ENCODE data around the gene ARHGAP40.

ARHGAP40 gene

GRCh38 chr20:38601216-38602184 is at the start of gene ARHGAP40:
ARHGAP40 (plus strand) TSS chr20:38601809.
- DNase-seq: peak; percentile 3 to 23

GRCh38 chr20:38554986-38555385 is 46.6 kb upstream of the ARHGAP40 start:
- DNase-seq: no peak

- no peak for DNase-seq
These were observed 46.2 kb upstream of the ARHGAP40 start for GRCh38 chr20:38555395-38555794.

- no peak for DNase-seq
These were observed 44.4 kb upstream of the ARHGAP40 start for GRCh38 chr20:38557174-38557573.

GRCh38 chr20:38558596-38559360 is 42.8 kb upstream of the ARHGAP40 start:
- DNase-seq: no peak

GRCh38 chr20:38559764-38560163 is 41.8 kb upstream of the ARHGAP40 start:
- DNase-seq: no peak

- DNase-seq: no peak
These were observed 37.7 kb upstream of the ARHGAP40 start for GRCh38 chr20:38563802-38564431.

GRCh38 chr20:38564680-38565079 is 36.9 kb upstream of the ARHGAP40 start:
- DNase-seq: no peak

GRCh38 chr20:38566036-38566598 is 35.5 kb upstream of the ARHGAP40 start:
- no peak for DNase-seq

GRCh38 chr20:38569747-38570525 is 31.7 kb upstream of the ARHGAP40 start:
- no peak for DNase-seq

- no peak for DNase-seq
These were observed 28.2 kb upstream of the ARHGAP40 start for GRCh38 chr20:38573413-38573812.

- no peak for DNase-seq
These were observed 22.2 kb upstream of the ARHGAP40 start for GRCh38 chr20:38579219-38579910.

GRCh38 chr20:38579921-38580320 is 21.7 kb upstream of the ARHGAP40 start:
- no peak for DNase-seq

GRCh38 chr20:38581013-38581412 is 20.6 kb upstream of the ARHGAP40 start, which contains the start of gene ADIG:
ADIG (plus strand) TSS chr20:38581197; CDS start chr20:38581251, 54 bp downstream.
- no peak for DNase-seq

- no peak for DNase-seq
These were observed 19.7 kb upstream of the ARHGAP40 start for GRCh38 chr20:38581830-38582358.

GRCh38 chr20:38583306-38583705 is 18.3 kb upstream of the ARHGAP40 start:
- no peak for DNase-seq

GRCh38 chr20:38584099-38584763 is 17.4 kb upstream of the ARHGAP40 start:
- DNase-seq: no peak

GRCh38 chr20:38585404-38586180 is 16.0 kb upstream of the ARHGAP40 start:
- DNase-seq: no peak

GRCh38 chr20:38586181-38586525 is 15.5 kb upstream of the ARHGAP40 start:
- no peak for DNase-seq

GRCh38 chr20:38588303-38588702 is 13.3 kb upstream of the ARHGAP40 start:
- no peak for DNase-seq

All from stimulated activated CD4-positive, alpha-beta T cell treated with anti-CD3 and anti-CD28 coated beads, Interleukin-2, amount 100 ng/mL, for 48 hours (primary cell).